ENCODE data around the gene VTN.
"Not testable (repeated sequence)": the region's sequence is repeated elsewhere in the genome, so short reads cannot be mapped to it uniquely, and the experiment has no call there.

The VTN gene

GRCh38 chr17:28338769-28339212, 31.3 kb downstream of the VTN start:
- DNase-seq, result not testable (repeated sequence)

GRCh38 chr17:28338056-28338768, 31.9 kb downstream of the VTN start:
- DNase-seq, result no peak

GRCh38 chr17:28335959-28336871, 33.9 kb downstream of the VTN start:
- DNase-seq, result no peak

- DNase-seq, result peak; percentile 96 to 100 (median 97)
Measured at GRCh38 chr17:28335201-28335958, 34.7 kb downstream of the VTN start, which contains the start of the genes IFT20 and TNFAIP1. TSS of gene IFT20 (minus strand) at chr17:28335472. CDS start at chr17:28331985, 3,487 bp downstream. TSS of gene TNFAIP1 (plus strand) at chr17:28335761. CDS start at chr17:28339522, 3,761 bp downstream.

DNA sequence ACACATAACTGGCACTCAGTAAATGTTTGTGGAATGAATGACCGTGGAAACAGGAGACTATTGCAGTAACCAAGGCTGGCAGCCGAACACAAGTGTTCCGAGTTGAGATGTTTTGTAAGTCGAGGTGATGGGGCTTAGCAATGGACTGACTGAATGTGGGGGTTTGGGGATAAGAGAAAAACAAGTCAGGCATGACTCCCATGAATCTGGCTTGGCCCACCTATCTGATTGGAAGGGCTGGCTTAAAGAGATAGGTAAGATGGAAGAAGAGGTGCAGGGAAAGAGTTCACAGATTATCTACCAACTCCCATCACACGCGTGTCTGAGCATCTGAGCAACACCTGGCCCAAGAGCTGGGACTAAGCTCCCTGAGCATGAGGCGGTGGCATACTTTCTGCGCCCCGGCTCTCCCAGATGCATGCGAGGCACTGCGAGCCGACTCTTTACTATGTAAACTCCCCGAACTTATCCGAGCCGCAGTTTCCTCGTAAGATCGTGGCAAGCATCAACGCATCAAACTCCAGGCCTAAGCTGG, 35.4 kb downstream of the VTN start:
- DNase-seq, result no peak

DNA sequence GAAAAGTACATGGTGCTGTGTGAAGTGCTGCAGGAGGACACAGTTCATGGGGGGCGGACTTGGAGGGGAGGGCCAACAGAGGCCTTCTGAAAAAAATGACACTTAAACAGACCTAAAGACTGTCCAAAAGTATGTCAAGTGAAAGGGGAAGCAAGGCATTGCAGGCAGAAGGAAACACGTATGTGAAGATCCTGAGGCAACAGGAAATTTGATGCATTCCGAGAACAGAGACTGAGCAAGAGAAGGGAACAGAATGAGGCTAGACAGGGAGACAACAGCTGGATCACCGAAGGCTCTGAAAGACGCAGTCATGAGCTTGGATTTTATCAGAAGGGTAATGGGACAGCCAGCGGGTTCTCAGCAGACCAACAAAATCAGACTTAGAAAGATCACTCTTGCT, 35.9 kb downstream of the VTN start:
- DNase-seq, result no peak

DNA sequence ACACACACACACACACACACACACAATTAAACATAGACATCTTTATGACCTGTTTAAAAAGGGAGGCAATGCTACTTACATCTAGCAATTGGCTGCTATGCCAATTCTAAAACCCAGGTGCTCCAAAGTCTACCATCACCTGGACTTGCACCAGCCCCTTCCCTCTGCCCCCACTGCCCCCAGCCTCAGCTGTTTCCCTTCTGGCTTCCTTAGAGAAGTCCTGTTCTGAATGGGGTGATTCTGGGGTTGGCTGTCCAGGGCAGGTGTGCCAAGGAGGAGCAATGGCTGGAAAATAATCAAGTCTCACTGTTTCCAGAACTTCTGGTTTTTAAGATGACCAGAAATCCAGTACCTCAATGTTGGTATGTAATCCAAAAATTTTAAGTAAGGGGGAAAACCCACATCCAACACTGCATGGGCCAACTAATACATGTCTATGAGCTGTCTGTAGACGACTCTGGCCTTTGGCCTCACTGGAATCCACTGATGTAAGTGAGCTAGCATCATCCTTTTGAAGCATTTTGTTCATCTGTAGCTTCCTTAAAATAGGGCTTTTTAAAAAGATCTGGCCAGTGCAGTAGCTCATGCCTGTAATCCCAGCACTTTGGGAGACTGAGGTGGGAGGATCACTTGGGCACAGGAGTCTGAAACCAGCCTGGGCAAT, 36.9 kb downstream of the VTN start:
- no peak for DNase-seq

- no peak for DNase-seq
Measured at GRCh38 chr17:28331891-28332420, 38.2 kb downstream of the VTN start.

DNA sequence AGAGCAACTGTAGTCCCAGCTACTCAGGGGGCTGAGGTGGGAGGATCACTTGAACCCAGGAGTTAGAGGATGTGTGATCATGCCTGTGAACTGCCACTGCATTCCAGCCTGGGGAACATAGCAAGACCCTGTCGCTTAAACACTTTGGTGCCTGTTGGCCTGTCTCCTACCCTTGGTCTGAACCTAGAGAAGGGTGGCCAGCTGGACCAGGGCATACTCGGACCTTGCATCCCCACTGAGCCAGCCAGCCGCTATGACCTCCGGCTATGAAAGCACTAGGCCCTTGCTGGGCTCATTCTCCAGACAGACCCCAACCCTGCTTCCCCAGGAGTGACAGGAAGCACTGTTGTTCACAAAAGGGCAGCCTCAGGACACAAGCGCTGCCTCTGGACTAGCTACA, 39.4 kb downstream of the VTN start:
- no peak for DNase-seq

DNA sequence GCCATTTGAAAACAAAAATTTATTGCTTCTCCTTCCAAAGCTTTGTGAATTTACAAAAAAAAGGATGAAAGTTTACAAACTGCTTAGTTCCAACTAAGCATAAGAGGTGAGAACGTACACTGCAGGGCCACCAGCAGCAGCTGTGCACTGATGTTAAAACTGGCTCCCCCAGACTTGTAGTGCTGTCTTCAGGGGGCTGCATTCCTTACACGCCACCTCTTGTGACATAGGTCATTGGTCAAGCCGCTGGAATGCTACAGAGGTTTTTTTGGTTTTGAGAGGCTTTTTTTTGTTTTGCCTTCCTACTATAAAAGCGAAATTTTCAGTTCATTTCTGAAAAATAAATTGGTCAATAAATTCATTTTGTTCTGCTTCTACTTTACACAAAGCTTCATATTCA, 41.8 kb downstream of the VTN start:
- DNase-seq, result no peak

DNA sequence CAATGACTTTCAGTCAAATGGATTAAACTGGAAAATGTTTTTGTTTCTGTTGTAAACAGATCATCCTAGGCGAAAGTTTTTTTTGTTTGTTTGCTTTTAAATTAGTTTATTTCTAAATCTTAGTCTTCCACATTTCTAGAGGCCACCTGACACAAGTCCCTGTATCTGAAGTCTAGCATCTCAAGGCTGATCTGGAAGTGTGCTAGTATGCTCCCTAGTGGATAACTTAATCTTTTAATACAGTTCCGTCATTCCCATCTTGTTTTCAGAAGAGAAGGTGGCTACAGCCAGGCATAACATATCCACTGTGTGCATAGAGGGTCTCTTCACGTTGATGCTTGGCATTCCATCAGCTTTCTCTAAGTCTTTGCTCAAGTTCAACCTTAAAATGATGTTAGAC, 42.4 kb downstream of the VTN start:
- DNase-seq, result no peak

DNA sequence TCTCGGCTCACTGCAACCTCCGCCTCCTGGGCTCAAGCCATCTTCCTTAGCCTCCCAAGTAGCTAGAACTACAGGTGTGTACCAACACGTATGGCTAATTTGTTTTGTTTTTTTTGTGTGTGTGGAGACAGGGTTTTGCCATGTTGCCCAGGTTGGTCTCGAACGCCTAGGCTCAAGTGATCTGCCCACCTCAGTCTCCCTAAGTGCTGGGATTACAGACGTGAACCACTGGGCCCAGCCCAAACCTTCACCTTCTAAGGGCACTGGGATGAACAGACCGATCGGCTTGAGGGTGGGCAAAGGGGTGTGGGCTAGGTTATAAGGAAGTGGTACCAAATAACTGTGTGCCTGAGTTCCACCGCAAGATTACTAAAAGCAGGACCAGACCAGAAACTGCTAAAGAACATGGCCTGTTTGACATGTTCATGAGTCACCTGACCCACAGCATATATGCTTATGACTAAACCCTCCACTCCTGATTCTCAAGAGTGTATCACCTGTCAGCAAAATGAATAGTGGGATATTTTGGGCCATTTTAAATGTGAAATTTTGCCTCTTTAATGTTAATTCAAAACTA, 43.0 kb downstream of the VTN start:
- peak in 1 of 5 donors; percentile 63 for DNase-seq

DNA sequence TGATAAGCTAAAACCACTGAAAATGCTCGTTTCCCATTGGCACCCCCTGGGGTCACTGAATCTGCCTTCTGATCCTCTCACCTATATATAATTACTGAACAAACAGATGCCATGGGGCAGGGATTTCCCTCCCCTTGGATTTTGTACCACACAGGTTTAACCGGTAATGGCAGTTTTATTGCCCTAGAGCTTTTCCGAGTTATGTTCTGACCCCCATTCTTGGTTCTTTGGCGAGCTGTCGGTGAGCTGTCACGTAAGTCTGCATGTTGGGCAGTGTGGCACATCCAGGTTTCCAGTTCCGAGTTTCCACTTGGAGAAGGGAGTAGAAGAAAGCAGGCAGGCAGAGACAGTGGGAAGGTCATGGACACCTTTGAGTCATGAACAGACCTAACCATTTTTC, 44.0 kb downstream of the VTN start:
- DNase-seq, result no peak

DNA sequence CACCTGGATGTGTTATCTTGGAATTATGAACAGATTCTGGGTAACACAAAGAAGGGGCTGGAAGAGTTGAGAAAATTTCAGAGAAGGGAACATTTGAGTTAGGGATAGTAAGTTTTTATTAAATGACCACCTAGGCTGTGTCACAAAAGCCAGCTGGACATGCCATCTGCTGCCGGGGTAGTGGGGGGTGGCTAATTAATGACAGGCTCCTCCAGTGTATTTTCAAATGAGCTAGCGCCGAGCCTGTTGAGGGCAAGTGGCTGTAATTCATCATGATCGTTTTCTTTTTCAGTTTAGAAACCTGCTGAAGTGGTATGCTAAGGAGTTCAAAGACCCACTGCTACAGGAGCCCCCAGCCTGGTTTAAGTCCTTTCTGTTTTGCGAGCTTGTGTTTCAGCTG, 44.9 kb downstream of the VTN start:
- no peak for DNase-seq

GRCh38 chr17:28324781-28325180, 45.3 kb downstream of the VTN start:
- no peak for DNase-seq

DNA sequence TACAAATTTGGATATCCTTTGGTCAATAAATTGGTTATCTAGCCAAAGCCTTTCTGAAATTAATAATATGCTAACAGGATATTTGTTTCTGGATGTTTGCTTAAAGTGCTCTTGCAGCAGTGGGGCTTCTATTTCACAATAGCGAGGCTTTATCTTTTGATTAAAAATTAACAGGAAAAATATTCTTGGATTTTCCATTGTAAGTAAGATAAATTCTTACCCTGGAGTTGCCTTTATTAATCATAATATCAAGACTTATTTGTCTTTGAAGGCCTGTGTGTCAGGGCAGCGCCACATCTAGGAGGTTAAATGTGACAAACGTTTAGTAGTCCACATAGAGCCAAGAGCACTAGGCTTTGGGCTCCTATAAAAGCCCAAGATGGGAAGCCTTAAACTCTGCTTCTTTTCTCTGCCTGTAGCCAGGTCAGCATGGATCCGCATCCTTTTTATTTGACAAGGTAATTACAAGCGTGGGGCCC, 45.8 kb downstream of the VTN start:
- DNase-seq, result no peak

DNA sequence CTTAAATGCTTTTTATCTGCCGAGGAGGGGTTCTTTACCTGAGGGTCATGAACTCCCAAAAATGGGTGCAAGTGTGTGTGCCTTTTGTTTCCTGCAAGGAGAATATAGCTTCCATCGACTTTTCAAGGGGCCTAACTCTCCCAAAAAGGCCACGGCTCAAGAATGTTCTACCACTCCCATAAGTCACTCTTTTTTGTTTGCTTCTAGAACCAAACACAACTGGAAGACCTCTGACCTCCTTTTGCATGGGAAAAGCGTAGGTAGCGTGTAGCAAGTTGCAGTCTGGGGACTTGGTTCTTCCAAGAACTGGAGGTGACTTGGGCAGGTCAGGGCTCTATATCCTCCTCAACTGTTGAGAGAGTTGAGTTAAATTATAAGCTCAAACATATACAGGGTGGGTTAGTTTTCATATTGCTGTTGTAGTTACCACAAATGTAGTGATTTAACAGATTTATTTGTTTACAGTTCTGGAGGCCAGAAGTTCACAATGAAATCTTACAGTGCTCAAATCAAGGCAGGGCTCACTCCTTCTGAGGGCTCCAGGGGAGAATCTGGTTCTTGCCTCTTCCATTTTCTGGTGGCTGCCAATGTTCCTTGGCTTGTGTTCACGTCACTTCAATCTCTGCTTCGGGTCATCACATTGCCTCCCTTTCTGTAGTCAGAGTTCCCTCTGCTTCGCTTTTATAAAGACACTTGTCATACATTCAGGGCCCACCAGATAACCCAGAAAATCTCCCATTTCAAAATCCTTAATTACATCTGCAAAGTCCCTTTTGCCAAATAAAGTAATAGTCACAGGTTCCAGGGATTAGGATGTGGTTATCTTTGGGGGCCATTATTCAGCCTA, 49.7 kb downstream of the VTN start:
- DNase-seq, result no peak

- no peak for DNase-seq
Measured at GRCh38 chr17:28319598-28319935, 50.5 kb downstream of the VTN start.

GRCh38 chr17:28318759-28319597, 51.1 kb downstream of the VTN start, which contains the start of gene TMEM97:
TSS of gene TMEM97 (plus strand) at chr17:28319200. CDS start at chr17:28319240, 40 bp downstream.
- DNase-seq, result peak; percentile 88 to 98 (median 94)

All from T-helper 1 cell (primary cell).